GM18505 (cell line): ENCODE results near the gene GMDS.

Experiments used
- ATAC-seq: cut with Tn5 transposase; IDR thresholded peaks from one replicate; pipeline ENCODE4 v1.9.1; 2021; ENCODE audit not compliant: unreplicated experiment
- POLR2A ChIP-seq: IDR thresholded peaks from 4 replicates; pipeline ENCODE4 v1.6.1; 2011; ENCODE audit warnings: borderline replicate concordance; ENCODE audit not compliant: insufficient read depth, insufficient read length; ENCODE audit errors: extremely low read depth

The GMDS gene

GRCh38 chr6:2166717-2167116 lies 78.7 kb downstream of the GMDS start:
- no peak for ATAC-seq

GRCh38 chr6:2165286-2165685 lies 80.1 kb downstream of the GMDS start:
- no peak for TF ChIP-seq POLR2A
- ATAC-seq: no peak

More at GRCh38 chr6:2166717-2167116, 78.7 kb downstream of the GMDS start:
- no peak for TF ChIP-seq POLR2A

- no peak for ATAC-seq
- TF ChIP-seq POLR2A: no peak
Observed at GRCh38 chr6:2164481-2164880, 80.9 kb downstream of the GMDS start.

GRCh38 chr6:2162079-2162445 lies 83.3 kb downstream of the GMDS start:
- no peak for TF ChIP-seq POLR2A
- ATAC-seq: no peak

GRCh38 chr6:2158596-2159271 lies 86.7 kb downstream of the GMDS start:
- ATAC-seq: no peak
- no peak for TF ChIP-seq POLR2A

GRCh38 chr6:2157441-2158127 lies 87.8 kb downstream of the GMDS start:
- TF ChIP-seq POLR2A: no peak
- ATAC-seq: no peak

GRCh38 chr6:2155206-2155605 lies 90.2 kb downstream of the GMDS start:
- no peak for TF ChIP-seq POLR2A
- ATAC-seq: no peak

- ATAC-seq: no peak
- TF ChIP-seq POLR2A: no peak
Observed at GRCh38 chr6:2149361-2150006, 95.9 kb downstream of the GMDS start.

GRCh38 chr6:2148748-2149147 lies 96.7 kb downstream of the GMDS start:
- TF ChIP-seq POLR2A: no peak
- no peak for ATAC-seq

- ATAC-seq: no peak
- no peak for TF ChIP-seq POLR2A
Observed at GRCh38 chr6:2147766-2148448, 97.5 kb downstream of the GMDS start.

- TF ChIP-seq POLR2A: no peak
Observed at GRCh38 chr6:2147261-2147660, 98.1 kb downstream of the GMDS start.

GRCh38 chr6:2144210-2144609 lies 101.2 kb downstream of the GMDS start:
- ATAC-seq: no peak

More at GRCh38 chr6:2147261-2147660, 98.1 kb downstream of the GMDS start:
- ATAC-seq: no peak

GRCh38 chr6:2141644-2142290 lies 103.6 kb downstream of the GMDS start:
- ATAC-seq: no peak

More at GRCh38 chr6:2144210-2144609, 101.2 kb downstream of the GMDS start:
- no peak for TF ChIP-seq POLR2A

More at GRCh38 chr6:2141644-2142290, 103.6 kb downstream of the GMDS start:
- no peak for TF ChIP-seq POLR2A
